Mesothelial cell of epicardium (in vitro differentiated cells): Measurements from ENCODE around the gene ADGRF4. TPM values are rescaled to one million over a fixed set of nuclear protein-coding genes. Genes with fewer than 3 reads are reported as not detected.

Source experiments
- DNase-seq, 2 experiments: peaks; one replicate each; pipeline ENCODE4 v3.0.0; 2021; ENCODE audit warnings: low spot score in 2 of 2; ENCODE audit not compliant: unreplicated experiment in 2 of 2
- H3K27ac Mint-ChIP-seq: 2 replicates; pipeline ENCODE4 v1.8.0; 2021; ENCODE audit warnings: mixed read lengths
- H3K27me3 Mint-ChIP-seq: 2 replicates; pipeline ENCODE4 v1.8.0; 2021; ENCODE audit warnings: low read depth, mixed read lengths
- H3K36me3 Mint-ChIP-seq: 2 replicates; pipeline ENCODE4 v1.8.0; 2021; ENCODE audit warnings: mixed read lengths
- H3K4me1 Mint-ChIP-seq: 2 replicates; pipeline ENCODE4 v1.8.0; 2021; ENCODE audit warnings: mixed read lengths
- H3K4me3 Mint-ChIP-seq: 2 replicates; pipeline ENCODE4 v1.8.0; 2021; ENCODE audit warnings: mild to moderate bottlenecking, moderate library complexity, mixed read lengths
- H3K9me3 Mint-ChIP-seq: 2 replicates; pipeline ENCODE4 v1.8.0; 2021; ENCODE audit warnings: mixed read lengths
- total RNA-seq: library from RNA; stranded (reverse); gene quantifications from 3 replicates; pipeline ENCODE4 v1.2.1, GENCODE V29; 2021
- TF ChIP-seq, protein P1 (sequence below): fragments of 200-600 bp; sonication (generic); IDR thresholded peaks from one replicate; pipeline ENCODE4 v1.5.0; 2021; ENCODE audit warnings: antibody characterized with exemption; ENCODE audit not compliant: unreplicated experiment

Gene ADGRF4
- total RNA-seq, 1 donor from 2014 or later, result 1.3 TPM

DNA sequence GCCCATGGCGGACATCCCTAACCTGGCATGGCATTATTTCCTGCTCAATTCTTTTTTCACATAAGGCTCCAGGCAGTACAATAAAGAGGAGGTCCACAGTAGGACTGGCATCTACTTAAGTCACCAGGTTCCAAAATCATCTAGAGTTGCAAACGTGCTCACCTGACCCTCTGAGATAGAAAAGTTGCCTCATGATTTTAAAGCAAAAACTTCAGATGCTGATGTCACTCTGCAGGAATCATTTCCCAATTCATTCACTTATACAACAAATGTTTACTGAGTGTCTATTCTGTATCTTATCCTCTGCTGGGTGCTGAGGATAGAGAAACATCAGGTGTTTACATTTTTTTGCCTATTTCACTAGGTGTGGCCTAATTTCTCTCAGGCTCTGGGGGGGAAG lies 2.2 kb downstream of the ADGRF4 start:
- Mint-ChIP-seq H3K27ac (no peak overlapping the region), H3K4me3 (no peak overlapping the region), H3K9me3 (no peaks in the 10 kb centered on the region), H3K36me3 (no peaks in the 10 kb centered on the region), H3K4me1 (peaks cover 24% of the 10 kb centered on the region), H3K27me3 (no peaks in the 10 kb centered on the region)
- TF ChIP-seq, protein P1, sequence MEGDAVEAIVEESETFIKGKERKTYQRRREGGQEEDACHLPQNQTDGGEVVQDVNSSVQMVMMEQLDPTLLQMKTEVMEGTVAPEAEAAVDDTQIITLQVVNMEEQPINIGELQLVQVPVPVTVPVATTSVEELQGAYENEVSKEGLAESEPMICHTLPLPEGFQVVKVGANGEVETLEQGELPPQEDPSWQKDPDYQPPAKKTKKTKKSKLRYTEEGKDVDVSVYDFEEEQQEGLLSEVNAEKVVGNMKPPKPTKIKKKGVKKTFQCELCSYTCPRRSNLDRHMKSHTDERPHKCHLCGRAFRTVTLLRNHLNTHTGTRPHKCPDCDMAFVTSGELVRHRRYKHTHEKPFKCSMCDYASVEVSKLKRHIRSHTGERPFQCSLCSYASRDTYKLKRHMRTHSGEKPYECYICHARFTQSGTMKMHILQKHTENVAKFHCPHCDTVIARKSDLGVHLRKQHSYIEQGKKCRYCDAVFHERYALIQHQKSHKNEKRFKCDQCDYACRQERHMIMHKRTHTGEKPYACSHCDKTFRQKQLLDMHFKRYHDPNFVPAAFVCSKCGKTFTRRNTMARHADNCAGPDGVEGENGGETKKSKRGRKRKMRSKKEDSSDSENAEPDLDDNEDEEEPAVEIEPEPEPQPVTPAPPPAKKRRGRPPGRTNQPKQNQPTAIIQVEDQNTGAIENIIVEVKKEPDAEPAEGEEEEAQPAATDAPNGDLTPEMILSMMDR, result no peak
- DNase-seq, result no peak

DNA sequence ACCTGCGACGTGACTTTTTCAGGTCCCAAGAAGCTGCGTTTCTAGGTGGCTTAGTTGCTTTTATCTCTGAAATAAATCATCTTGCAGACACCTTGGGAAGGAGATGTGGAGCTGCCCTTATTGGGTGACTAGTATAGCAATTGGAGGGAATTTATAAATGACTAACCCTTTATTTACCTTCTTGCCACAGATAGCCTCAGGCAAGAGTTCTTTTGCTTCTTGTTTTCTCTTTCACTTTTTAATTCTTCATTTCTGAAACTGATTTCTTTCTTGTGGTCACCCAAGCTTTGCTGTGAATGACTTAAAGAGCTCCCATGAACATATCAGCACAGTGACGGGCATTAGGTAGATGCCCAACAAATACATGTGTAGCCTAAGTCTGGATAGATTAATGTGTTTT lies 3.0 kb downstream of the ADGRF4 start:
- H3K4me1 Mint-ChIP-seq, result peaks cover 24% of the 10 kb centered on the region
- no peak for DNase-seq
- no peaks in the 10 kb centered on the region for H3K9me3 Mint-ChIP-seq
- H3K36me3 Mint-ChIP-seq, result no peaks in the 10 kb centered on the region
- no peaks in the 10 kb centered on the region for H3K27me3 Mint-ChIP-seq
- H3K4me3 Mint-ChIP-seq, result no peak overlapping the region
- no peak overlapping the region for H3K27ac Mint-ChIP-seq
- TF ChIP-seq, protein P1, result no peak

DNA sequence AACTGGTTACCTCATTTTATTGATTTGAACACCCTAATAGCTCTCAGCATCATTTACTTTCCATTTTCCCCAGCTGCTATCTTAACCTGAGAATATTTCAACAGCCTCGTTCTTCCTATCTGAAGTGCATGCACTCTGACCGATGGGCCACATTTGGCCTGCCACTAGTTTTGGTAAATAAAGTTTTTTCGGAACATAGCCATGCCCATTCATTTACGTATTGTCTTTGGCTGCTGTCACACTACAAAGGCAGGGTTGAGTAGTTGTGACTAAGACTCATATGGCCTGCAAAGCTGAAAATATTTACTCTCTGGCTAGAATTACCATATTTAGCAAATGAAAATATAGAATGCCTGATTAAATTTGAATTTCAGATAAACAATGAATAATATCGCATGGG lies 10.8 kb downstream of the ADGRF4 start:
- Mint-ChIP-seq H3K4me1 (no peaks in the 10 kb centered on the region), H3K36me3 (no peaks in the 10 kb centered on the region), H3K27ac (no peak overlapping the region), H3K4me3 (no peak overlapping the region), H3K9me3 (no peaks in the 10 kb centered on the region), H3K27me3 (no peaks in the 10 kb centered on the region)
- TF ChIP-seq, protein P1, result no peak
- DNase-seq, result no peak

DNA sequence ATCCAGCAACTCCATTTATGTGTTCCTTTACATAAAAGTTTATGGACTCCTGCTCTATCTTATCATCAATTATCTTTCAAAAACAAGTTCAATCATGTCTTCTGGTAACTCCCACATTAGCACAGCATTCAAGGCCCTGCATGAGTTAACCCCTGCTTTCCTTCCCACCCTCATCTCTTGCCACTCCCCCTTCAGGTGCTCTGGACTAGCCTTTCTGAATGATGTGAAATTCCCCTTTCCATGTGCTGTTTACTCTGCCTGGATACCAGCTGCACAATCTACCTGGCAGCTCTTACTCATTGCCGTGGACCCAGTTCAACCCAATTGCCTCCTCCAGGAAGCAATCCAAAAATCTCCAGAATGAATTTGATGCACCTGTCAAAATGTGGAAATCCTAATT lies 11.9 kb downstream of the ADGRF4 start:
- Mint-ChIP-seq H3K27me3 (no peaks in the 10 kb centered on the region), H3K4me3 (no peak overlapping the region), H3K36me3 (no peaks in the 10 kb centered on the region), H3K9me3 (no peaks in the 10 kb centered on the region), H3K27ac (no peak overlapping the region), H3K4me1 (no peaks in the 10 kb centered on the region)
- DNase-seq, result no peak
- TF ChIP-seq, protein P1, result no peak

DNA sequence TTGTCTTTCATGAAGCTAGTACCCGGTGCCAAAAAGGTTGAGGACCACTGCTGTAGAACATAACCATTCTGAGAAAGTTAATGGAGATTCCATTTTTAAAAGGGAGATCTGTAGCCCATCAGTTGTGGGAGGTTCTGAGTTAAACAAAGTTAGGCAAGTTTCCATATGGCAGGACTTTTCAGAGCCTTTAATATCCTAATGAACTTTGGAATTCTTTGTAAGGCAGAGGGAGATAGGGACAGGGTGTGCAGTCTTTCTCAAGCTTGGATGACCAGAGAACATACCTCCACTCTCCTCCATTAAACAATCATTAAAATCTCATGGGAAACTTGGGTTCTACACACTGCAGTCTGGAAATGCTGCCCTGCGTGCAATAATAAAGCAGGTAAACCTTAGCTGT lies 14.8 kb downstream of the ADGRF4 start:
- Mint-ChIP-seq H3K27me3 (no peaks in the 10 kb centered on the region), H3K9me3 (no peaks in the 10 kb centered on the region), H3K4me3 (no peak overlapping the region), H3K36me3 (no peaks in the 10 kb centered on the region), H3K27ac (no peak overlapping the region), H3K4me1 (peaks cover 10% of the 10 kb centered on the region)
- TF ChIP-seq, protein P1, result no peak
- no peak for DNase-seq

DNA sequence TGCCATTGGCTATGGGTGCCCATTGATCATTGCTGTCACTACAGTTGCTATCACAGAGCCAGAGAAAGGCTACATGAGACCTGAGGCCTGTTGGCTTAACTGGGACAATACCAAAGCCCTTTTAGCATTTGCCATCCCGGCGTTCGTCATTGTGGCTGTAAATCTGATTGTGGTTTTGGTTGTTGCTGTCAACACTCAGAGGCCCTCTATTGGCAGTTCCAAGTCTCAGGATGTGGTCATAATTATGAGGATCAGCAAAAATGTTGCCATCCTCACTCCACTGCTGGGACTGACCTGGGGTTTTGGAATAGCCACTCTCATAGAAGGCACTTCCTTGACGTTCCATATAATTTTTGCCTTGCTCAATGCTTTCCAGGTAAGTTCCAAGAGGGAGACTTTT lies 16.4 kb downstream of the ADGRF4 start:
- TF ChIP-seq, protein P1, result no peak
- no peak overlapping the region for H3K27ac Mint-ChIP-seq
- H3K36me3 Mint-ChIP-seq, result no peaks in the 10 kb centered on the region
- peaks cover 10% of the 10 kb centered on the region for H3K4me1 Mint-ChIP-seq
- peaks cover 8% of the 10 kb centered on the region for H3K9me3 Mint-ChIP-seq
- no peak overlapping the region for H3K4me3 Mint-ChIP-seq
- DNase-seq, result no peak
- H3K27me3 Mint-ChIP-seq, result no peaks in the 10 kb centered on the region
